HG02973 (cell line): ENCODE measurements around the gene HAPLN3.
"Not testable (repeated sequence)": the region's sequence is repeated elsewhere in the genome, so short reads cannot be mapped to it uniquely, and the experiment has no call there.

ENCODE experiments used
- ATAC-seq: cut with Tn5 transposase; IDR thresholded peaks from one replicate; pipeline ENCODE4 v1.9.1; 2021; ENCODE audit warnings: moderate library complexity; ENCODE audit not compliant: unreplicated experiment

Gene HAPLN3

GRCh38 chr15:88894819-88895767 is at the start of gene HAPLN3:
Gene HAPLN3 (minus strand): TSS chr15:88895544. CDS start chr15:88887298, 8,246 bp downstream.
- ATAC-seq = no peak

GRCh38 chr15:88940110-88940675 is 44.8 kb upstream of the HAPLN3 start:
- no peak for ATAC-seq

GRCh38 chr15:88939486-88939806 is 44.1 kb upstream of the HAPLN3 start:
- ATAC-seq = no peak

- ATAC-seq = no peak
These were observed 43.6 kb upstream of the HAPLN3 start for GRCh38 chr15:88938802-88939485.

GRCh38 chr15:88934449-88934848 is 39.1 kb upstream of the HAPLN3 start:
- ATAC-seq = not testable (repeated sequence)

GRCh38 chr15:88932875-88933330 is 37.6 kb upstream of the HAPLN3 start:
- ATAC-seq = no peak

GRCh38 chr15:88932271-88932874 is 37.0 kb upstream of the HAPLN3 start:
- ATAC-seq = no peak

- ATAC-seq = no peak
These were observed 35.2 kb upstream of the HAPLN3 start for GRCh38 chr15:88930579-88930978.

GRCh38 chr15:88929358-88930098 is 34.2 kb upstream of the HAPLN3 start:
- not testable (repeated sequence) for ATAC-seq

GRCh38 chr15:88928192-88928591 is 32.8 kb upstream of the HAPLN3 start:
- not testable (repeated sequence) for ATAC-seq

- not testable (repeated sequence) for ATAC-seq
These were observed 30.3 kb upstream of the HAPLN3 start for GRCh38 chr15:88925648-88926047.

GRCh38 chr15:88920892-88921435 is 25.6 kb upstream of the HAPLN3 start:
- ATAC-seq = peak; percentile 70

- no peak for ATAC-seq
These were observed 25.0 kb upstream of the HAPLN3 start for GRCh38 chr15:88920186-88920891.

- ATAC-seq = peak; percentile 85
These were observed 23.4 kb upstream of the HAPLN3 start for GRCh38 chr15:88918738-88919137.

GRCh38 chr15:88917760-88918159 is 22.4 kb upstream of the HAPLN3 start:
- no peak for ATAC-seq

- no peak for ATAC-seq
These were observed 20.0 kb upstream of the HAPLN3 start for GRCh38 chr15:88915354-88915753.

GRCh38 chr15:88913850-88914169 is 18.5 kb upstream of the HAPLN3 start:
- no peak for ATAC-seq

- ATAC-seq = peak; percentile 67
These were observed 17.9 kb upstream of the HAPLN3 start, which contains the start of gene MFGE8 for GRCh38 chr15:88913017-88913849. Gene MFGE8 (minus strand): TSS chr15:88913379. CDS start chr15:88913319, 60 bp downstream.

- no peak for ATAC-seq
These were observed 17.2 kb upstream of the HAPLN3 start for GRCh38 chr15:88912500-88912921.
